PC-3 (cell line): Measurements from ENCODE around the gene SH2D3C. TPM values are rescaled to one million over a fixed set of nuclear protein-coding genes. Genes with fewer than 3 reads are reported as not detected.

Experiments
- ATAC-seq: fragments of 200-7000 bp; cut with Tn5 transposase; 2 replicates; pipeline ENCODE4 v1.9.1; 2020; ENCODE audit warnings: mild to moderate bottlenecking, moderate library complexity
- BruUV-seq: library from RNA; stranded (reverse); fragments of 400-500 nt; replicated peaks from 2 replicates; lab custom pipeline; 2021; lab: Mats Ljungman, UMichigan
- CTCF ChIA-PET: fragments of 300-600 bp; sonication (Branson Sonifier 250); formaldehyde crosslinking; loops from one replicate; lab custom pipeline; 2022; ENCODE audit warnings: antibody characterized with exemption; lab: Charles Lee
- POLR2A ChIA-PET: fragments of 300-600 bp; sonication (Branson Sonifier 250); formaldehyde crosslinking; loops from one replicate; lab custom pipeline; 2022; ENCODE audit warnings: antibody characterized with exemption; ENCODE audit not compliant: unreplicated experiment; lab: Charles Lee
- DNase-seq: peaks from one replicate; pipeline ENCODE4 v3.0.0-alpha.2; 2015
- H2AFZ ChIP-seq: fragments of 300-600 bp; sonication (generic); 2 replicates; pipeline ENCODE4 v1.6.0; 2016; ENCODE audit warnings: antibody characterized with exemption, low read length
- H3F3A ChIP-seq: fragments of 300-600 bp; sonication (generic); one replicate; pipeline ENCODE4 v1.6.0; 2017; ENCODE audit warnings: antibody characterized with exemption, low read length, control low read depth, mild to moderate bottlenecking; ENCODE audit not compliant: unreplicated experiment
- H3K27ac ChIP-seq: fragments of 300-600 bp; sonication (generic); 2 replicates; pipeline ENCODE4 v1.5.1; 2016; ENCODE audit warnings: mild to moderate bottlenecking, low read length
- H3K27me3 ChIP-seq: fragments of 300-600 bp; sonication (generic); 2 replicates; pipeline ENCODE4 v1.6.1; 2016; ENCODE audit warnings: low read length, mixed read lengths
- H3K36me3 ChIP-seq: fragments of 300-600 bp; sonication (generic); 2 replicates; pipeline ENCODE4 v1.6.1; 2016; ENCODE audit warnings: low read depth, mixed run types, low read length, mixed read lengths
- H3K4me1 ChIP-seq: fragments of 300-600 bp; sonication (generic); 2 replicates; pipeline ENCODE4 v1.5.1; 2016; ENCODE audit warnings: low read length; ENCODE audit not compliant: insufficient read depth
- H3K4me2 ChIP-seq: fragments of 300-600 bp; sonication (generic); 2 replicates; pipeline ENCODE4 v1.6.0; 2016; ENCODE audit warnings: low read length
- H3K4me3 ChIP-seq: fragments of 300-600 bp; sonication (generic); 2 replicates; pipeline ENCODE4 v1.5.1; 2016; ENCODE audit warnings: mild to moderate bottlenecking, low read length, mixed read lengths
- H3K79me2 ChIP-seq: fragments of 300-600 bp; sonication (generic); 2 replicates; pipeline ENCODE4 v1.6.1; 2017; ENCODE audit warnings: low read length, mixed read lengths
- H3K9ac ChIP-seq: fragments of 300-600 bp; sonication (generic); 2 replicates; pipeline ENCODE4 v1.6.0; 2016; ENCODE audit warnings: mild to moderate bottlenecking, low read length
- H3K9me2 ChIP-seq: fragments of 300-600 bp; sonication (generic); replicated peaks from 2 replicates; pipeline ENCODE4 v1.6.1; 2016; ENCODE audit warnings: mixed run types, low read length, mixed read lengths
- H3K9me3 ChIP-seq: fragments of 300-600 bp; sonication (generic); 2 replicates; pipeline ENCODE4 v1.6.1; 2016; ENCODE audit warnings: low read length, mixed read lengths
- H4K20me1 ChIP-seq: fragments of 300-600 bp; sonication (generic); 2 replicates; pipeline ENCODE4 v1.6.1; 2016; ENCODE audit warnings: low read length, mixed read lengths
- CTCF ChIP-seq: fragments of 300-600 bp; sonication (generic); conservative IDR thresholded peaks from 2 replicates; pipeline ENCODE4 v1.5.1; 2017; ENCODE audit warnings: antibody characterized with exemption, low read depth, mild to moderate bottlenecking, low read length
- EZH2 ChIP-seq: fragments of 300-600 bp; sonication (generic); IDR thresholded peaks from one replicate; pipeline ENCODE4 v1.6.1; 2017; ENCODE audit warnings: antibody characterized with exemption, mild to moderate bottlenecking, low read length; ENCODE audit not compliant: unreplicated experiment
- EZH2phosphoT487 ChIP-seq: fragments of 300-600 bp; sonication (generic); IDR thresholded peaks from 2 replicates; pipeline ENCODE4 v1.6.1; 2018; ENCODE audit warnings: mild to moderate bottlenecking, antibody characterized with exemption, low read length, borderline replicate concordance
- intact Hi-C: fragments of 100-400 bp; cut with micrococcal nuclease; formaldehyde crosslinking; loops from 2 replicates; pipeline ENCODE4 v1.9.0; 2023
- total RNA-seq: library from RNA; depleted of rRNA; stranded (reverse); fragments of >200 nt; gene quantifications from 2 replicates; pipeline ENCODE4 v1.2.3, GENCODE V29; 2014

The SH2D3C gene
- total RNA-seq, 1 experiment from 2014 or later: 0.26 TPM

GRCh38 chr9:127705577-127706379, 72.7 kb downstream of the SH2D3C start:
- Histone ChIP-seq H3K9me3 (no peaks in the 10 kb centered on the region), H3K27me3 (no peaks in the 10 kb centered on the region), H3K36me3 (no peaks in the 10 kb centered on the region), H3K9me2 (no peaks in the 10 kb centered on the region), H3K79me2 (no peaks in the 10 kb centered on the region), H3K4me2 (no peak overlapping the region), H2AFZ (no peak overlapping the region), H3F3A (no peaks in the 10 kb centered on the region), H4K20me1 (no peaks in the 10 kb centered on the region), H3K27ac (no peak overlapping the region), H3K4me3 (no peak overlapping the region), H3K9ac (no peak overlapping the region), H3K4me1 (no peaks in the 10 kb centered on the region)
- no peak for ATAC-seq
- no peak for DNase-seq
- intact Hi-C loops: no loop called here
- ChIA-PET POLR2A (no interaction called here), CTCF (no interaction called here)
- TF ChIP-seq EZH2phosphoT487: no peak
- no peak for TF ChIP-seq CTCF
- no peak for TF ChIP-seq EZH2
- BruUV-seq: no TSS peak

GRCh38 chr9:127703289-127703946, 75.0 kb downstream of the SH2D3C start:
- Histone ChIP-seq H3K36me3 (no peaks in the 10 kb centered on the region), H3K4me1 (no peaks in the 10 kb centered on the region), H3K4me2 (no peak overlapping the region), H3K27me3 (no peaks in the 10 kb centered on the region), H4K20me1 (no peaks in the 10 kb centered on the region), H3K9me2 (no peaks in the 10 kb centered on the region), H3K9me3 (no peaks in the 10 kb centered on the region), H2AFZ (no peak overlapping the region), H3F3A (no peaks in the 10 kb centered on the region), H3K4me3 (no peak overlapping the region), H3K9ac (no peak overlapping the region), H3K27ac (no peak overlapping the region), H3K79me2 (no peaks in the 10 kb centered on the region)
- DNase-seq (no peak), ATAC-seq (no peak)
- TF ChIP-seq CTCF: no peak
- no peak for TF ChIP-seq EZH2
- TF ChIP-seq EZH2phosphoT487: no peak
- BruUV-seq: no TSS peak
- intact Hi-C loops: no loop called here
- ChIA-PET CTCF (no interaction called here), POLR2A (no interaction called here)
